ENCODE data around the gene ATN1. TPM values are rescaled to one million over a fixed set of nuclear protein-coding genes. Genes with fewer than 3 reads are reported as not detected.

Gene ATN1
- total and polyA plus RNA-seq, 2 donors (not counting 1 experiment from before 2014, with no cell fraction given) = 9.4 to 21.5 TPM

GRCh38 chr12:6941782-6942181 is 14.0 kb downstream of the ATN1 start:
- Histone ChIP-seq H3K4me1 (ENCODE audit: control insufficient read depth, extremely low read depth, insufficient read depth, low read length) (peaks cover 21% of the 10 kb centered on the region), H3K4me2 (ENCODE audit: extremely low read depth, insufficient read depth, low read length) (no peak overlapping the region), H3K9ac (ENCODE audit: insufficient read depth, low read length) (no peak overlapping the region), H4K20me1 (ENCODE audit: control insufficient read depth, extremely low read depth, insufficient read depth, low read length) (no peaks in the 10 kb centered on the region), H3K36me3 (ENCODE audit: control insufficient read depth, insufficient read depth, low read length) (peaks cover 33% of the 10 kb centered on the region), H3K27ac (ENCODE audit: insufficient read depth, low read length) (no peak overlapping the region), H2AFZ (ENCODE audit: low read length) (no peak overlapping the region), H3K9me3 (ENCODE audit: control insufficient read depth, insufficient read depth, low read depth, low read length) (no peaks in the 10 kb centered on the region), H3K27me3 (ENCODE audit: control insufficient read depth, insufficient read depth, low read length) (no peaks in the 10 kb centered on the region), H3K79me2 (ENCODE audit: control insufficient read depth, insufficient read depth, low read length) (peaks cover 2% of the 10 kb centered on the region), H3K4me3 (replicated peaks in 1 of 4; ENCODE audit: control extremely low read depth in 1 of 4, insufficient read depth in 1 of 4, low read depth in 3 of 4, low read length in 4 of 4) (no peak overlapping the region)
- no peak for TF ChIP-seq EZH2 (IDR thresholded peaks at IDR 0.05; ENCODE audit: low read length, missing control alignments)
- TF ChIP-seq, protein P1, sequence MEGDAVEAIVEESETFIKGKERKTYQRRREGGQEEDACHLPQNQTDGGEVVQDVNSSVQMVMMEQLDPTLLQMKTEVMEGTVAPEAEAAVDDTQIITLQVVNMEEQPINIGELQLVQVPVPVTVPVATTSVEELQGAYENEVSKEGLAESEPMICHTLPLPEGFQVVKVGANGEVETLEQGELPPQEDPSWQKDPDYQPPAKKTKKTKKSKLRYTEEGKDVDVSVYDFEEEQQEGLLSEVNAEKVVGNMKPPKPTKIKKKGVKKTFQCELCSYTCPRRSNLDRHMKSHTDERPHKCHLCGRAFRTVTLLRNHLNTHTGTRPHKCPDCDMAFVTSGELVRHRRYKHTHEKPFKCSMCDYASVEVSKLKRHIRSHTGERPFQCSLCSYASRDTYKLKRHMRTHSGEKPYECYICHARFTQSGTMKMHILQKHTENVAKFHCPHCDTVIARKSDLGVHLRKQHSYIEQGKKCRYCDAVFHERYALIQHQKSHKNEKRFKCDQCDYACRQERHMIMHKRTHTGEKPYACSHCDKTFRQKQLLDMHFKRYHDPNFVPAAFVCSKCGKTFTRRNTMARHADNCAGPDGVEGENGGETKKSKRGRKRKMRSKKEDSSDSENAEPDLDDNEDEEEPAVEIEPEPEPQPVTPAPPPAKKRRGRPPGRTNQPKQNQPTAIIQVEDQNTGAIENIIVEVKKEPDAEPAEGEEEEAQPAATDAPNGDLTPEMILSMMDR (conservative IDR thresholded peaks at IDR 0.05 in 1 of 2, IDR thresholded peaks at IDR 0.05 in 1 of 2; ENCODE audit: low read depth in 1 of 2, low read length in 2 of 2) = no peak
- DNase-seq (ENCODE audit: low read depth in 2 of 2) = no peak

DNA sequence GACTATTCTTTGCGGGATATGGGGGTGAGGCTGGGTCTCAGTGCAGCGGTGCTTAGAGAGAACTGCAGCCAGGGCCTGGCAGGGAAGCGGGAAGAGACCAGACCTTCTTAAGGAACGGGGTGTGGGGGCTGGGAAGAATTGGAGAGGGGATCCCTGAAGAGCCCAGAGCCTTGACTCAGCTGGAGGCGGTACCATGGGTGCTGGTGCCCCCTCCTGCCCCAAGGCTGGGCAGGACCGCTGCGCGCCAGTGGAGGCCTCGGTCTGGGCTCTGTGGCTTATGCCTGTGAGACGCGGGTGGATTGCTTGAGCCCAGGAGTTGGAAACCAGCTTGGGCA is 14.5 kb downstream of the ATN1 start:
- no peak overlapping the region for H3K9ac ChIP-seq (ENCODE audit: insufficient read depth, low read length)
- H3K4me1 ChIP-seq (ENCODE audit: control insufficient read depth, extremely low read depth, insufficient read depth, low read length) = peaks cover 21% of the 10 kb centered on the region
- no peak overlapping the region for H3K4me3 ChIP-seq (replicated peaks in 1 of 4; ENCODE audit: control extremely low read depth in 1 of 4, insufficient read depth in 1 of 4, low read depth in 3 of 4, low read length in 4 of 4)
- no peaks in the 10 kb centered on the region for H3K9me3 ChIP-seq (ENCODE audit: control insufficient read depth, insufficient read depth, low read depth, low read length)
- H3K36me3 ChIP-seq (ENCODE audit: control insufficient read depth, insufficient read depth, low read length) = peaks cover 31% of the 10 kb centered on the region
- H3K27me3 ChIP-seq (ENCODE audit: control insufficient read depth, insufficient read depth, low read length) = no peaks in the 10 kb centered on the region
- DNase-seq (ENCODE audit: low read depth in 2 of 2) = peak; percentile 25 to 38
- H3K27ac ChIP-seq (ENCODE audit: insufficient read depth, low read length) = no peak overlapping the region
- no peak overlapping the region for H2AFZ ChIP-seq (ENCODE audit: low read length)
- TF ChIP-seq, protein P1 (conservative IDR thresholded peaks at IDR 0.05 in 1 of 2, IDR thresholded peaks at IDR 0.05 in 1 of 2; ENCODE audit: low read depth in 1 of 2, low read length in 2 of 2) = no peak
- TF ChIP-seq EZH2 (IDR thresholded peaks at IDR 0.05; ENCODE audit: low read length, missing control alignments) = no peak
- H3K79me2 ChIP-seq (ENCODE audit: control insufficient read depth, insufficient read depth, low read length) = peaks cover 2% of the 10 kb centered on the region
- H3K4me2 ChIP-seq (ENCODE audit: extremely low read depth, insufficient read depth, low read length) = no peak overlapping the region
- H4K20me1 ChIP-seq (ENCODE audit: control insufficient read depth, extremely low read depth, insufficient read depth, low read length) = no peaks in the 10 kb centered on the region

- Histone ChIP-seq H4K20me1 (ENCODE audit: control insufficient read depth, extremely low read depth, insufficient read depth, low read length) (no peaks in the 10 kb centered on the region), H3K9me3 (ENCODE audit: control insufficient read depth, insufficient read depth, low read depth, low read length) (no peaks in the 10 kb centered on the region), H3K4me2 (ENCODE audit: extremely low read depth, insufficient read depth, low read length) (peak overlapping the region; percentile 54), H3K9ac (ENCODE audit: insufficient read depth, low read length) (peak overlapping the region; percentile 43), H3K36me3 (ENCODE audit: control insufficient read depth, insufficient read depth, low read length) (peaks cover 28% of the 10 kb centered on the region), H3K4me3 (replicated peaks in 1 of 4; ENCODE audit: control extremely low read depth in 1 of 4, insufficient read depth in 1 of 4, low read depth in 3 of 4, low read length in 4 of 4) (peak overlapping the region in 3 of 4 experiments; percentile 65 to 75 (median 75)), H3K4me1 (ENCODE audit: control insufficient read depth, extremely low read depth, insufficient read depth, low read length) (peaks cover 16% of the 10 kb centered on the region), H3K27ac (ENCODE audit: insufficient read depth, low read length) (peak overlapping the region; percentile 94), H3K79me2 (ENCODE audit: control insufficient read depth, insufficient read depth, low read length) (peaks cover 2% of the 10 kb centered on the region), H3K27me3 (ENCODE audit: control insufficient read depth, insufficient read depth, low read length) (no peaks in the 10 kb centered on the region), H2AFZ (ENCODE audit: low read length) (no peak overlapping the region)
- TF ChIP-seq EZH2 (IDR thresholded peaks at IDR 0.05; ENCODE audit: low read length, missing control alignments) = no peak
- TF ChIP-seq, protein P1 (conservative IDR thresholded peaks at IDR 0.05 in 1 of 2, IDR thresholded peaks at IDR 0.05 in 1 of 2; ENCODE audit: low read depth in 1 of 2, low read length in 2 of 2) = no peak
- peak; percentile 95 to 96 for DNase-seq (ENCODE audit: low read depth in 2 of 2)
These were observed 15.6 kb downstream of the ATN1 start for GRCh38 chr12:6943389-6943721.

Data from fibroblast of lung (primary cell).